Right atrium auricular region (tissue), 2 donors: Measurements from ENCODE around the gene SFXN3. TPM values are rescaled to one million over a fixed set of nuclear protein-coding genes. Genes with fewer than 3 reads are reported as not detected.

ENCODE experiments used
- DNase-seq: peaks from one replicate; pipeline ENCODE4 v3.0.0-alpha.2; 2019; ENCODE audit warnings: low spot score
- H3K27ac ChIP-seq, 2 donors: fragments of 200-600 bp; sonication (generic); 1 replicate in 1 of 2; 2 replicates in 1 of 2; pipeline ENCODE4 v1.5.1; 2016 to 2019
- H3K27me3 ChIP-seq, 2 donors: fragments of 200-600 bp; sonication (generic); one replicate each; pipeline versions ENCODE4 v1.5.1 to v1.6.0; 2017 to 2019
- H3K36me3 ChIP-seq: fragments of 200-600 bp; sonication (generic); one replicate; pipeline ENCODE4 v1.5.1; 2016
- H3K4me1 ChIP-seq, 2 donors: fragments of 200-600 bp; sonication (generic); one replicate each; pipeline versions ENCODE4 v1.5.1 to v1.6.0; 2017 to 2019
- H3K4me3 ChIP-seq, 2 donors: fragments of 200-600 bp; sonication (generic); 1 replicate in 1 of 2; 2 replicates in 1 of 2; pipeline ENCODE4 v1.5.1; 2017 to 2019; ENCODE audit warnings: mild to moderate bottlenecking in 1 of 2, moderate library complexity in 1 of 2
- H3K9me3 ChIP-seq, 2 donors: fragments of 200-600 bp; sonication (generic); one replicate each; pipeline ENCODE4 v1.5.1; 2019
- CTCF ChIP-seq, 2 donors: fragments of 200-600 bp; sonication (generic); IDR thresholded peaks; one replicate each; pipeline ENCODE4 v1.5.1; 2019; ENCODE audit warnings: antibody characterized with exemption in 2 of 2
- total RNA-seq, 2 donors: library from RNA; depleted of rRNA; stranded (reverse); fragments of >200 nt; gene quantifications; one replicate each; pipeline ENCODE4 v1.1.0, GENCODE V29; 2016

Gene SFXN3
- total RNA-seq, 2 donors from 2014 or later: 16.4 to 42.9 TPM

- Histone ChIP-seq H3K4me3 (peak overlapping the region; percentile 91 to 94), H3K4me1 (peaks cover 0 to 22% of the 10 kb centered on the region in 2 donors), H3K27me3 (no peaks in the 10 kb centered on the region), H3K36me3 (peaks cover 35% of the 10 kb centered on the region), H3K9me3 (no peaks in the 10 kb centered on the region), H3K27ac (peak overlapping the region; percentile 82 to 83)
- DNase-seq: no peak
- no peak for TF ChIP-seq CTCF (IDR thresholded peaks at IDR 0.05)
These were observed 44.4 kb upstream of the SFXN3 start for GRCh38 chr10:100986623-100986951.

GRCh38 chr10:100986952-100987684, 43.9 kb upstream of the SFXN3 start, which contains the start of the genes MRPL43 and TWNK:
TSS of gene MRPL43 (minus strand) at chr10:100987497. CDS start at chr10:100987443, 54 bp downstream.
TSS of gene TWNK (plus strand) at chr10:100987543. CDS start at chr10:100988211, 668 bp downstream.
- H3K27me3 ChIP-seq: no peaks in the 10 kb centered on the region
- peak within 1 kb of the TSS; percentile 82 to 83 for H3K27ac ChIP-seq
- DNase-seq: peak; percentile 82
- TF ChIP-seq CTCF (IDR thresholded peaks at IDR 0.05): no peak
- peak within 1 kb of the TSS; percentile 91 to 94 for H3K4me3 ChIP-seq
- peaks cover 0 to 22% of the 10 kb centered on the region in 2 donors for H3K4me1 ChIP-seq
- H3K36me3 ChIP-seq: peaks cover 37% of the 10 kb centered on the region
- H3K9me3 ChIP-seq: no peaks in the 10 kb centered on the region

GRCh38 chr10:100987685-100988049, 43.4 kb upstream of the SFXN3 start:
- Histone ChIP-seq H3K36me3 (peaks cover 37% of the 10 kb centered on the region), H3K27me3 (no peaks in the 10 kb centered on the region), H3K27ac (peak overlapping the region; percentile 82 to 83), H3K4me3 (peak overlapping the region; percentile 91 to 94), H3K4me1 (peaks cover 0 to 22% of the 10 kb centered on the region in 2 donors), H3K9me3 (no peaks in the 10 kb centered on the region)
- no peak for DNase-seq
- TF ChIP-seq CTCF (IDR thresholded peaks at IDR 0.05): no peak

GRCh38 chr10:100988166-100988565, 42.9 kb upstream of the SFXN3 start:
- H3K27me3 ChIP-seq: no peaks in the 10 kb centered on the region
- H3K4me1 ChIP-seq: peaks cover 0 to 22% of the 10 kb centered on the region in 2 donors
- no peaks in the 10 kb centered on the region for H3K9me3 ChIP-seq
- H3K27ac ChIP-seq: no peak overlapping the region
- H3K36me3 ChIP-seq: peaks cover 38% of the 10 kb centered on the region
- peak overlapping the region; percentile 91 to 94 for H3K4me3 ChIP-seq
- no peak for TF ChIP-seq CTCF (IDR thresholded peaks at IDR 0.05)
- no peak for DNase-seq

GRCh38 chr10:100989088-100989487, 41.9 kb upstream of the SFXN3 start:
- Histone ChIP-seq H3K4me3 (no peak overlapping the region), H3K36me3 (peaks cover 37% of the 10 kb centered on the region), H3K9me3 (no peaks in the 10 kb centered on the region), H3K4me1 (peaks cover 0 to 22% of the 10 kb centered on the region in 2 donors), H3K27me3 (no peaks in the 10 kb centered on the region), H3K27ac (no peak overlapping the region)
- TF ChIP-seq CTCF (IDR thresholded peaks at IDR 0.05): no peak
- no peak for DNase-seq
